Measurements from ENCODE around the gene GNB1. TPM values are rescaled to one million over a fixed set of nuclear protein-coding genes. Genes with fewer than 3 reads are reported as not detected.

Gene GNB1
- total and polyA plus RNA-seq, 10 of the 15 experiments (the other 5 are each of a cell fraction or from before 2014, with no cell fraction given), result 23.0 to 392 (median 93.9) TPM

- no peak for TF ChIP-seq ZNF384 (IDR thresholded peaks at IDR 0.05; ENCODE audit: borderline replicate concordance, low read depth, low read length)
- no peak for TF ChIP-seq POU2F2 (IDR thresholded peaks at IDR 0.05; ENCODE audit: borderline replicate concordance, low read depth, low read length)
Measured at GRCh38 chr1:1891349-1892078, 627 bp upstream of the GNB1 start (continued).

- Histone ChIP-seq H3K4me3 (peak overlapping the region; percentile 97), H3K9me3 (replicated peaks; ENCODE audit: control insufficient read depth, insufficient read depth, low read length) (no peaks in the 10 kb centered on the region), H4K20me1 (ENCODE audit: control insufficient read depth, insufficient read depth) (no peaks in the 10 kb centered on the region), H3K4me2 (ENCODE audit: control insufficient read depth, insufficient read depth) (peak overlapping the region; percentile 17; the same call in 1 of the 2 replicates), H3K9ac (ENCODE audit: control insufficient read depth, insufficient read depth, low read length) (peak overlapping the region; percentile 92), H2AFZ (ENCODE audit: control insufficient read depth, low read depth, low read length) (no peak overlapping the region; the same call in 1 of the 2 replicates), H3K27ac (ENCODE audit: control insufficient read depth, insufficient read depth) (peak overlapping the region; percentile 84), H3K79me2 (ENCODE audit: control insufficient read depth, insufficient read depth, low read length) (peaks cover 57% of the 10 kb centered on the region), H3K27me3 (replicated peaks in 1 of 2; ENCODE audit: control insufficient read depth in 2 of 2, insufficient read depth in 2 of 2, low read length in 1 of 2) (no peaks in the 10 kb centered on the region), H3K36me3 (ENCODE audit: control insufficient read depth in 2 of 2, insufficient read depth in 2 of 2, low read length in 1 of 2) (no peaks in the 10 kb centered on the region), H3K4me1 (ENCODE audit: control insufficient read depth, insufficient read depth, low read length) (peaks cover 21% of the 10 kb centered on the region)
- no TSS peak for BruUV-seq (replicated peaks)
- in situ Hi-C loops (cut with MboI) (no loop called here), intact Hi-C loops (cut with micrococcal nuclease; ENCODE audit: unreplicated experiment) (loop anchor here (5.0 kb wide), 2 partner anchors 48 to 113 kb away; partner anchors contain the start of gene NADK)
- FAIRE-seq (no peak), DNase-seq (ENCODE audit: low read depth, low spot score) (no peak), ATAC-seq (peak; percentile 49)
- ChIA-PET RAD21 (ENCODE audit: unreplicated experiment) (no interaction called here), CTCF (interaction anchor here (0.7 kb wide), 1 partner anchor 46 kb away, joined by 3 read pairs; no protein-coding TSS in a partner anchor), SMC1A (ENCODE audit: uncharacterized antibody, unreplicated experiment) (interaction anchor here (0.9 to 2.7 kb wide), 3 partner anchors 26 to 110 kb away, joined by 3 to 14 read pairs (median 7); no protein-coding TSS in a partner anchor), POLR2A (no interaction called here)
- 1% methylated on average over 54 of the region's 88 CpGs for WGBS (ENCODE audit: insufficient coverage, insufficient replicate concordance, low lambda C conversion rate, missing lambda C conversion rate)
- TF ChIP-seq NFIC (IDR thresholded peaks at IDR 0.05; ENCODE audit: low read depth, low read length), result no peak
- TF ChIP-seq DPF2 (IDR thresholded peaks at IDR 0.05), result peak; percentile 71; the same call in 1 of the 2 replicates
- no peak for TF ChIP-seq ZBED1 (IDR thresholded peaks at IDR 0.05; ENCODE audit: borderline replicate concordance)
- TF ChIP-seq CHD2 (IDR thresholded peaks at IDR 0.05; ENCODE audit: borderline replicate concordance, low read depth, low read length), result no peak; the same call in 1 of the 2 replicates
- no peak for TF ChIP-seq GABPA (IDR thresholded peaks at IDR 0.05; ENCODE audit: low read depth)
- TF ChIP-seq RAD51 (IDR thresholded peaks at IDR 0.05), result no peak
- no peak for TF ChIP-seq ZBTB40 (IDR thresholded peaks at IDR 0.05; ENCODE audit: borderline replicate concordance)
- peak; percentile 89 for TF ChIP-seq LARP7 (IDR thresholded peaks at IDR 0.05)
- no peak for TF ChIP-seq IRF4 (IDR thresholded peaks at IDR 0.05; ENCODE audit: low read depth, low read length)
- no peak for TF ChIP-seq RAD21 (IDR thresholded peaks at IDR 0.05; ENCODE audit: insufficient read depth, low read depth, low read length)
- TF ChIP-seq RUNX3 (IDR thresholded peaks at IDR 0.05; ENCODE audit: low read length), result no peak
- peak; percentile 53; the same call in 1 of the 2 replicates for TF ChIP-seq ZNF207 (IDR thresholded peaks at IDR 0.05; ENCODE audit: borderline replicate concordance)
- TF ChIP-seq IKZF2 (IDR thresholded peaks at IDR 0.05), result 0 out of 4 replicates have a peak, but pooled peaks of 1 of the 2 experiments have one; percentile 19
- TF ChIP-seq SIX5 (IDR thresholded peaks at IDR 0.05; ENCODE audit: low read depth, low read length, severe bottlenecking), result no peak
- TF ChIP-seq TCF12 (IDR thresholded peaks at IDR 0.05; ENCODE audit: low read depth, low read length), result no peak
- TF ChIP-seq MXI1 (IDR thresholded peaks at IDR 0.05; ENCODE audit: low read depth, low read length), result 0 out of 2 replicates have a peak, but pooled peaks have one; percentile 26
Measured at GRCh38 chr1:1889847-1890505, 911 bp downstream of the GNB1 start.

Measured in GM12878 (cell line).